Endothelial cell of umbilical vein (primary cell): Measurements from ENCODE around the gene FAM221B. TPM values are rescaled to one million over a fixed set of nuclear protein-coding genes. Genes with fewer than 3 reads are reported as not detected.

Experiments used
- BruUV-seq: library from RNA; stranded (reverse); fragments of 400-500 nt; replicated peaks from 2 replicates; lab custom pipeline; 2021; lab: Mats Ljungman, UMichigan
- CTCF ChIA-PET: fragments of 300-600, 350-600 bp; sonication (Branson Sonifier 250); formaldehyde crosslinking; loops from one replicate; lab custom pipeline; 2021; ENCODE audit warnings: antibody characterized with exemption, inconsistent platforms; lab: Charles Lee
- POLR2A ChIA-PET: fragments of 300-600, 350-600 bp; sonication (Branson Sonifier 250); formaldehyde crosslinking; loops from one replicate; lab custom pipeline; 2021; ENCODE audit warnings: antibody characterized with exemption, inconsistent platforms; lab: Charles Lee
- DNase-seq: peaks from one replicate; pipeline ENCODE4 v3.0.0-alpha.2; 2011; ENCODE audit warnings: low read depth, low spot score
- FAIRE-seq: peaks from 2 replicates; lab custom pipeline; 2011; peaks lifted over from hg19 to GRCh38; lab: Jason Lieb, UNC
- H2AFZ ChIP-seq: 2 replicates; pipeline ENCODE4 v1.6.0; 2012; ENCODE audit warnings: low read depth, low read length, control low read depth, inconsistent platforms
- H3K27ac ChIP-seq: 2 replicates; pipeline ENCODE4 v1.5.1; 2011; ENCODE audit warnings: low read depth, mild to moderate bottlenecking, control low read depth, low read length, moderate library complexity; ENCODE audit not compliant: insufficient read depth
- H3K27me3 ChIP-seq, 2 experiments: 2 replicates each; pipeline versions ENCODE4 v1.6.0 to v1.6.1; 2011; ENCODE audit warnings: low read length in 2 of 2, mixed read lengths in 1 of 2; ENCODE audit not compliant: control insufficient read depth in 2 of 2, insufficient read depth in 2 of 2
- H3K36me3 ChIP-seq, 2 experiments: 2 replicates in 1 of 2; 3 replicates in 1 of 2; pipeline ENCODE4 v1.5.1; 2011; ENCODE audit warnings: low read length in 2 of 2, mild to moderate bottlenecking in 1 of 2, moderate library complexity in 1 of 2; ENCODE audit not compliant: control insufficient read depth in 2 of 2, insufficient read depth in 2 of 2; ENCODE audit errors: extremely low read depth in 1 of 2
- H3K4me1 ChIP-seq: 3 replicates; pipeline ENCODE4 v1.5.1; 2011; ENCODE audit warnings: mild to moderate bottlenecking, low read length; ENCODE audit not compliant: control insufficient read depth, insufficient read depth; ENCODE audit errors: extremely low read depth
- H3K4me2 ChIP-seq: 2 replicates; pipeline ENCODE4 v1.6.1; 2011; ENCODE audit warnings: low read length, control low read depth, mixed read lengths; ENCODE audit not compliant: insufficient read depth
- H3K4me3 ChIP-seq, 3 experiments: fragments of 200-600 bp in 1 of 3; sonication (generic), shearing (Covaris generic) in 1 of 3; replicated peaks in 1 of 3; 2 replicates each; pipeline ENCODE4 v1.5.1; 2011 to 2016; ENCODE audit warnings: control low read depth in 3 of 3, low read length in 3 of 3, mild to moderate bottlenecking in 2 of 3, inconsistent platforms in 1 of 3, low read depth in 1 of 3, moderate library complexity in 1 of 3; ENCODE audit not compliant: insufficient read depth in 1 of 3
- H3K79me2 ChIP-seq: 2 replicates; pipeline ENCODE4 v1.6.0; 2012; ENCODE audit warnings: low read length, inconsistent platforms; ENCODE audit not compliant: control insufficient read depth, insufficient read depth
- H3K9ac ChIP-seq: replicated peaks from 2 replicates; pipeline ENCODE3; 2011; ENCODE audit warnings: low read length, control low read depth; ENCODE audit not compliant: insufficient read depth; ENCODE audit errors: extremely low read depth
- H3K9me1 ChIP-seq: replicated peaks from 3 replicates; pipeline ENCODE4 v1.6.0; 2011; ENCODE audit warnings: mild to moderate bottlenecking, low read length; ENCODE audit not compliant: control insufficient read depth, insufficient read depth; ENCODE audit errors: extremely low read depth
- H3K9me3 ChIP-seq: replicated peaks from 2 replicates; pipeline ENCODE4 v1.5.1; 2012; ENCODE audit warnings: low read length, inconsistent platforms; ENCODE audit not compliant: control insufficient read depth, insufficient read depth
- H4K20me1 ChIP-seq: replicated peaks from 2 replicates; pipeline ENCODE3; 2011; ENCODE audit warnings: mild to moderate bottlenecking, low read length; ENCODE audit not compliant: control insufficient read depth, insufficient read depth; ENCODE audit errors: extremely low read depth
- EZH2 ChIP-seq: IDR thresholded peaks from 2 replicates; pipeline ENCODE4 v1.6.1; 2012; ENCODE audit warnings: borderline replicate concordance, low read depth, mild to moderate bottlenecking, moderate library complexity, low read length, inconsistent platforms; ENCODE audit not compliant: severe bottlenecking
- FOS ChIP-seq: IDR thresholded peaks from 2 replicates; pipeline ENCODE4 v1.6.1; 2011; ENCODE audit warnings: mild to moderate bottlenecking, low read length, moderate library complexity, borderline replicate concordance; ENCODE audit not compliant: insufficient read depth
- GATA2 ChIP-seq: IDR thresholded peaks from 2 replicates; pipeline ENCODE4 v1.7.0; 2011; ENCODE audit warnings: low read depth, mild to moderate bottlenecking, moderate library complexity, mixed read lengths, low read length; ENCODE audit not compliant: insufficient read length, insufficient read depth
- JUN ChIP-seq: IDR thresholded peaks from 2 replicates; pipeline ENCODE4 v1.6.1; 2011; ENCODE audit warnings: borderline replicate concordance, low read depth; ENCODE audit not compliant: insufficient read length, insufficient read depth
- MYC ChIP-seq: IDR thresholded peaks from one replicate; pipeline ENCODE4 v1.6.1; 2011; ENCODE audit warnings: mild to moderate bottlenecking, low read depth, low read length
- POLR2A ChIP-seq: IDR thresholded peaks from 2 replicates; pipeline ENCODE4 v1.6.1; 2012; ENCODE audit warnings: low read depth, mild to moderate bottlenecking, control low read depth, low read length
- POLR2AphosphoS5 ChIP-seq: IDR thresholded peaks from 2 replicates; pipeline ENCODE4 v1.6.1; 2012; ENCODE audit warnings: low read depth, mild to moderate bottlenecking, control low read depth, low read length, moderate library complexity; ENCODE audit not compliant: insufficient read depth
- dilution Hi-C: fragments of 300-500 bp; cut with MboI; formaldehyde crosslinking; loops from one replicate; pipeline ENCODE4 v1.15.0; 2019; ENCODE audit warnings: low sequenced_read_pairs; ENCODE audit not compliant: extremely low pct_ligation_motif_present
- intact Hi-C: fragments of 100-400 bp; cut with micrococcal nuclease; formaldehyde crosslinking; loops from one replicate; pipeline ENCODE4 v1.10.0; 2022
- polyA plus RNA-seq, 4 experiments: library from polyadenylated mRNA; depleted of rRNA in 3 of 4; stranded (reverse) in 3 of 4; unstranded in 1 of 4; fragments of >200 nt; gene quantifications; 2 replicates each; pipeline versions ENCODE4 v1.2.1 to v1.2.3, GENCODE V29; 2011 to 2012; ENCODE audit warnings: missing spikeins in 1 of 4
- total RNA-seq: library from RNA; stranded (reverse); gene quantifications from 2 replicates; pipeline ENCODE4 v1.2.3, GENCODE V29; 2021
- TF ChIP-seq, protein P1 (sequence below): IDR thresholded peaks from 2 replicates; pipeline ENCODE4 v1.6.1; 2011; ENCODE audit not compliant: insufficient read depth, insufficient read length
- TF ChIP-seq, protein P2 (sequence below), 2 donors: IDR thresholded peaks; 1 replicate in 1 of 2; 2 replicates in 1 of 2; pipeline ENCODE4 v1.5.1; 2011; ENCODE audit warnings: low read length in 2 of 2, mild to moderate bottlenecking in 2 of 2, moderate library complexity in 2 of 2, control low read depth in 1 of 2, inconsistent platforms in 1 of 2, low read depth in 1 of 2; ENCODE audit not compliant: insufficient read depth in 1 of 2; ENCODE audit errors: extremely low read depth in 1 of 2

FAM221B gene
- total and polyA plus RNA-seq, 2 donors (not counting 3 experiments of a cell fraction or from before 2014, with no cell fraction given), result not detected

DNA sequence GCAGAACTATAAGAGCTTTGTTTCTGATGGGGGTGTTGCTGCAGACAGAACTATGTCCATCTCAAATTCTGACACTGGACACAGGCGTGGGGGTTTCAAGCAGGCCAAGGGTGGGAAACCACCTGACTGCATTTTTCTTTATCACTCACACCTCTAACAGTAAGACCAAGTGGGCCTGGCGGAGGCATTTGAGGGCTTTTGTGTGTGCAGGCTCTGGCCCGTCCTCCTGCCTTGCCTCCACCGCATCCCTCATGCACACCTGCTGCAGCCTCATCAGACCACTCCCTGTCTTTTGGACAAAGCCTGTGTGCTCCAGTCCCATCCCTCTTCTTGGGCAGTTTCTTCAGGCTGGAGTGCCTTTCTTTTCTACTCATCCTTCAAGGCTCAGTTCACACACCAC lies 33.8 kb upstream of the FAM221B start:
- Histone ChIP-seq H3K9me1 (no peaks in the 10 kb centered on the region), H4K20me1 (no peaks in the 10 kb centered on the region), H3K27ac (no peak overlapping the region), H3K27me3 (peaks cover 8 to 35% of the 10 kb centered on the region in 2 experiments), H3K9ac (no peak overlapping the region), H3K9me3 (no peaks in the 10 kb centered on the region), H3K4me1 (no peaks in the 10 kb centered on the region), H3K4me2 (no peak overlapping the region), H3K79me2 (no peaks in the 10 kb centered on the region), H2AFZ (no peak overlapping the region), H3K4me3 (no peak overlapping the region), H3K36me3 (no peaks in the 10 kb centered on the region)
- ChIA-PET POLR2A (no interaction called here), CTCF (interaction anchor here (1.1 to 4.8 kb wide), 2 partner anchors 20 to 92 kb away, joined by 3 to 27 read pairs; no protein-coding TSS in a partner anchor)
- FAIRE-seq, result no peak
- TF ChIP-seq JUN (no peak), GATA2 (no peak), POLR2AphosphoS5 (no peak), POLR2A (no peak), MYC (no peak), EZH2 (no peak)
- TF ChIP-seq, protein P1, sequence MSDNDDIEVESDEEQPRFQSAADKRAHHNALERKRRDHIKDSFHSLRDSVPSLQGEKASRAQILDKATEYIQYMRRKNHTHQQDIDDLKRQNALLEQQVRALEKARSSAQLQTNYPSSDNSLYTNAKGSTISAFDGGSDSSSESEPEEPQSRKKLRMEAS, result no peak
- BruUV-seq, result no TSS peak
- intact Hi-C loops (no loop called here), dilution Hi-C loops (no loop called here)
- DNase-seq, result no peak

DNA sequence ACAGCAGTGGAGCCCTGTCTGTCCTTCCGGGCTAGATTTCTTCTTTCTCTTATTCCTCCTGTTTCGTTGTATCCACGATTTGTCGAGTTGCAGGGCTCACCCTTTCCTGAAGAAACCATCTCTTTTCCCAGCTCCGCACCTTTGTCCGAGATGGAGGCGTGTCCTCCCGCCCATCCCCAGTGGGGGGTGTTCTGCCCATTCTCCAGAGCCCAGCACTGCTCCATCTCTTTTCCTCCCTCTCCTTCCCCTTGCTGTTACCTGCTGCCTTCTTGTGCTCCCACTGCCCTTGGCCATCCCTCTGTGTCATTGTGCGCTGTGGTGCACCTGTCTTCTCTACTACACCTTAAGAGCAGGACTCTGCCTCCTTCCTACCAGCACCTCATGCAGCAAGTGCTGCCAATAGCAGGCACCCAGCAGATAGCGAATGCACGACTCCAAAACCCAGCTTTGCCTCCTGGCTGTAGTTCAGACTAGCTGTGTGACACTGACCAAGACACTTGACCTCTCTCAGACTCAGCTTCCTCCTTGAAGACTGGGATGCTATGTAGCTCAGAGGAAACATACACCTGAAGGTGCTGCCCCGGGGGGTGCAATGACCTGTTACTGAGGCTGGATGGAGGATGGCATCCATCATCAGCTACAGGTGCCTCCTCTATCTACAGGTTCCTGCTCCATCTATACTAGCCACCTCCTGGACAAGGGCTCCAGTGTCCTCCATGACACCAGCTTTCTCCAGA lies 32.8 kb upstream of the FAM221B start:
- dilution Hi-C loops, result no loop called here
- H3K9me1 ChIP-seq, result no peaks in the 10 kb centered on the region
- H2AFZ ChIP-seq, result no peak overlapping the region
- DNase-seq (no peak), FAIRE-seq (no peak)
- H3K27ac ChIP-seq, result no peak overlapping the region
- H3K9me3 ChIP-seq, result no peaks in the 10 kb centered on the region
- no peaks in the 10 kb centered on the region for H3K79me2 ChIP-seq
- CTCF ChIA-PET, result interaction anchor here (1.1 to 4.8 kb wide), 3 partner anchors 10 to 93 kb away, joined by 3 to 27 read pairs (median 13); partner anchors contain the start of gene OR13J1
- no peaks in the 10 kb centered on the region for H3K36me3 ChIP-seq
- no TSS peak for BruUV-seq
- no peaks in the 10 kb centered on the region for H3K4me1 ChIP-seq
- H3K9ac ChIP-seq, result no peak overlapping the region
- TF ChIP-seq FOS (no peak), MYC (no peak), POLR2AphosphoS5 (no peak), JUN (no peak), POLR2A (no peak), EZH2 (no peak), GATA2 (no peak)
- TF ChIP-seq, protein P2, sequence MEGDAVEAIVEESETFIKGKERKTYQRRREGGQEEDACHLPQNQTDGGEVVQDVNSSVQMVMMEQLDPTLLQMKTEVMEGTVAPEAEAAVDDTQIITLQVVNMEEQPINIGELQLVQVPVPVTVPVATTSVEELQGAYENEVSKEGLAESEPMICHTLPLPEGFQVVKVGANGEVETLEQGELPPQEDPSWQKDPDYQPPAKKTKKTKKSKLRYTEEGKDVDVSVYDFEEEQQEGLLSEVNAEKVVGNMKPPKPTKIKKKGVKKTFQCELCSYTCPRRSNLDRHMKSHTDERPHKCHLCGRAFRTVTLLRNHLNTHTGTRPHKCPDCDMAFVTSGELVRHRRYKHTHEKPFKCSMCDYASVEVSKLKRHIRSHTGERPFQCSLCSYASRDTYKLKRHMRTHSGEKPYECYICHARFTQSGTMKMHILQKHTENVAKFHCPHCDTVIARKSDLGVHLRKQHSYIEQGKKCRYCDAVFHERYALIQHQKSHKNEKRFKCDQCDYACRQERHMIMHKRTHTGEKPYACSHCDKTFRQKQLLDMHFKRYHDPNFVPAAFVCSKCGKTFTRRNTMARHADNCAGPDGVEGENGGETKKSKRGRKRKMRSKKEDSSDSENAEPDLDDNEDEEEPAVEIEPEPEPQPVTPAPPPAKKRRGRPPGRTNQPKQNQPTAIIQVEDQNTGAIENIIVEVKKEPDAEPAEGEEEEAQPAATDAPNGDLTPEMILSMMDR (IDR thresholded peaks at IDR 0.05; ENCODE audit: extremely low read depth in 1 of 2, insufficient read depth in 1 of 2, low read depth in 1 of 2, low read length in 2 of 2), result no peak
- TF ChIP-seq, protein P1, result no peak
- intact Hi-C loops, result no loop called here
- POLR2A ChIA-PET, result no interaction called here
- H3K4me2 ChIP-seq, result no peak overlapping the region
- no peak overlapping the region for H3K4me3 ChIP-seq
- peaks cover 10 to 40% of the 10 kb centered on the region in 2 experiments for H3K27me3 ChIP-seq
- no peaks in the 10 kb centered on the region for H4K20me1 ChIP-seq
